H1 (cell line): ENCODE data around the gene UPK3BL2.
"Not testable (repeated sequence)": the region's sequence is repeated elsewhere in the genome, so short reads cannot be mapped to it uniquely, and the experiment has no call there.

Source experiments
- EZH2 ChIP-seq: fragments of 200-600 bp; sonication (generic); IDR thresholded peaks from 2 replicates; pipeline ENCODE4 v1.7.1; 2012; ENCODE audit warnings: low read depth, mild to moderate bottlenecking, moderate library complexity, low read length, inconsistent platforms; ENCODE audit not compliant: severe bottlenecking
- JUN ChIP-seq: IDR thresholded peaks from 2 replicates; pipeline ENCODE4 v1.6.1; 2011; ENCODE audit warnings: low read depth, mild to moderate bottlenecking, improper control_type of control experiment, low read length
- JUND ChIP-seq: IDR thresholded peaks from 2 replicates; pipeline ENCODE4 v1.6.1; 2011; ENCODE audit warnings: mild to moderate bottlenecking, improper control_type of control experiment, low read length
- POLR2A ChIP-seq, 2 experiments: IDR thresholded peaks; 1 replicate in 1 of 2; 2 replicates in 1 of 2; pipeline ENCODE4 v1.6.1; 2011; ENCODE audit warnings: low read depth in 2 of 2, low read length in 2 of 2, mild to moderate bottlenecking in 2 of 2; ENCODE audit errors: control extremely low read depth in 1 of 2
- POLR2AphosphoS5 ChIP-seq: IDR thresholded peaks from 2 replicates; pipeline ENCODE4 v1.6.1; 2011; ENCODE audit warnings: low read depth, low read length
- SIN3A ChIP-seq, 2 experiments: IDR thresholded peaks in 1 of 2; conservative IDR thresholded peaks in 1 of 2; 2 replicates each; pipeline ENCODE4 v1.6.1; 2011 to 2012; ENCODE audit warnings: low read length in 2 of 2, improper control_type of control experiment in 1 of 2, low read depth in 1 of 2, mild to moderate bottlenecking in 1 of 2
- SRF ChIP-seq: IDR thresholded peaks from 2 replicates; pipeline ENCODE4 v1.6.1; 2011; ENCODE audit warnings: mild to moderate bottlenecking, low read depth, low read length, moderate library complexity
- SUZ12 ChIP-seq: fragments of 200-600 bp; sonication (generic); IDR thresholded peaks from 2 replicates; pipeline ENCODE4 v1.6.1; 2012; ENCODE audit warnings: mild to moderate bottlenecking, inconsistent platforms, low read length, moderate library complexity, mixed read lengths
- YY1 ChIP-seq: IDR thresholded peaks from 2 replicates; pipeline ENCODE4 v1.6.1; 2011; ENCODE audit warnings: low read depth, mild to moderate bottlenecking, low read length
- TF ChIP-seq, protein P1 (sequence below), 3 experiments: IDR thresholded peaks; 1 replicate in 2 of 3; 2 replicates in 1 of 3; pipeline versions ENCODE4 v1.5.1 to v1.6.1; 2011; ENCODE audit warnings: low read length in 3 of 3, mild to moderate bottlenecking in 3 of 3, inconsistent platforms in 2 of 3, low read depth in 1 of 3, moderate library complexity in 1 of 3; ENCODE audit not compliant: insufficient read depth in 1 of 3; ENCODE audit errors: control extremely low read depth in 1 of 3

DNA sequence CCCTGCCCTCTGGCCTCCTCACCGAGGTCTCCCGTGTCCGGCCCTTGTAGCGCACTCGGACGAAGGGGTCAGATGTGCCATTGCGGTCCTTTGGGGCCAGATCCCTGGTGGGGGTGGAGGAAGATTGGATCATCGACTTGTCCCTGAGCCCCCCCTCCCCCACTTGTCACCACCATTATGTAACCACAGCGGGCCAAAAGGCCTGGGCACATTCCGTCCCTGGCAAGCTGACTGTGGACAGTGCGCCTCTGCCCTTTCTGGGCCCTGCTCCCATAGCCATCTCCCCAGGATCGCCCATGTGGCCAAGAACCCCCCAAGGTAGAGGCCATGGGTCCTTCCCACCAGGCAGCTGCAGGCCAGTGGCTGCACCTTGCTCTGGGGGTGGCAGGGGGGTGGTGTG lies 40.4 kb downstream of the UPK3BL2 start:
- not testable (repeated sequence) for TF ChIP-seq POLR2AphosphoS5; SIN3A (conservative IDR thresholded peaks at IDR 0.05 in 1 of 2, IDR thresholded peaks at IDR 0.05 in 1 of 2; ENCODE audit: low read depth in 1 of 2, low read length in 2 of 2); EZH2; SUZ12; POLR2A (IDR thresholded peaks at IDR 0.05; ENCODE audit: control extremely low read depth in 1 of 2, low read depth in 2 of 2, low read length in 2 of 2); SRF; JUN; JUND; YY1
- TF ChIP-seq, protein P1, sequence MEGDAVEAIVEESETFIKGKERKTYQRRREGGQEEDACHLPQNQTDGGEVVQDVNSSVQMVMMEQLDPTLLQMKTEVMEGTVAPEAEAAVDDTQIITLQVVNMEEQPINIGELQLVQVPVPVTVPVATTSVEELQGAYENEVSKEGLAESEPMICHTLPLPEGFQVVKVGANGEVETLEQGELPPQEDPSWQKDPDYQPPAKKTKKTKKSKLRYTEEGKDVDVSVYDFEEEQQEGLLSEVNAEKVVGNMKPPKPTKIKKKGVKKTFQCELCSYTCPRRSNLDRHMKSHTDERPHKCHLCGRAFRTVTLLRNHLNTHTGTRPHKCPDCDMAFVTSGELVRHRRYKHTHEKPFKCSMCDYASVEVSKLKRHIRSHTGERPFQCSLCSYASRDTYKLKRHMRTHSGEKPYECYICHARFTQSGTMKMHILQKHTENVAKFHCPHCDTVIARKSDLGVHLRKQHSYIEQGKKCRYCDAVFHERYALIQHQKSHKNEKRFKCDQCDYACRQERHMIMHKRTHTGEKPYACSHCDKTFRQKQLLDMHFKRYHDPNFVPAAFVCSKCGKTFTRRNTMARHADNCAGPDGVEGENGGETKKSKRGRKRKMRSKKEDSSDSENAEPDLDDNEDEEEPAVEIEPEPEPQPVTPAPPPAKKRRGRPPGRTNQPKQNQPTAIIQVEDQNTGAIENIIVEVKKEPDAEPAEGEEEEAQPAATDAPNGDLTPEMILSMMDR (IDR thresholded peaks at IDR 0.05; ENCODE audit: control extremely low read depth in 1 of 3, insufficient read depth in 1 of 3, low read depth in 1 of 3, low read length in 3 of 3), result not testable (repeated sequence)
